SK-N-SH (cell line): Measurements from ENCODE around the gene NTM. TPM values are rescaled to one million over a fixed set of nuclear protein-coding genes. Genes with fewer than 3 reads are reported as not detected.

Experiments used
- CTCF ChIA-PET: fragments of 300-600, 350-600 bp; formaldehyde crosslinking; extraction: SDS; loops from one replicate; lab custom pipeline; 2021; lab: Yijun Ruan, JAX
- POLR2A ChIA-PET: fragments of 350-600 bp; sonication (Branson Sonifier 250); formaldehyde crosslinking; extraction: SDS; loops from one replicate; lab custom pipeline; 2020; ENCODE audit warnings: antibody characterized with exemption, inconsistent platforms; lab: Yijun Ruan, JAX
- DNase-seq: peaks from one replicate; pipeline ENCODE4 v3.0.0; 2012
- H2AFZ ChIP-seq: fragments of 200-600 bp; sonication (generic); 2 replicates; pipeline ENCODE4 v1.8.1; 2016; ENCODE audit warnings: antibody characterized with exemption, mild to moderate bottlenecking, low read depth
- H3F3A ChIP-seq: fragments of 200-600 bp; sonication (generic); replicated peaks from 2 replicates; pipeline ENCODE3; 2016; ENCODE audit warnings: antibody characterized with exemption, mild to moderate bottlenecking; ENCODE audit not compliant: insufficient read depth
- H3K27ac ChIP-seq, 2 experiments: fragments of 200-500 bp in 1 of 2; fragments of 200-600 bp in 1 of 2; sonication (Bioruptor generic) in 1 of 2; sonication (generic), shearing (Covaris generic) in 1 of 2; 2 replicates each; pipeline versions ENCODE4 v1.5.1 to v1.6.1; 2014 to 2016; ENCODE audit warnings: low read depth in 2 of 2, inconsistent platforms in 1 of 2, low read length in 1 of 2, mild to moderate bottlenecking in 1 of 2, mixed read lengths in 1 of 2
- H3K27me3 ChIP-seq: fragments of 200-600 bp; sonication (generic), shearing (Covaris generic); 2 replicates; pipeline ENCODE4 v1.6.1; 2016; ENCODE audit warnings: mixed run types; ENCODE audit not compliant: insufficient read depth
- H3K36me3 ChIP-seq, 2 experiments: fragments of 200-500 bp in 1 of 2; fragments of 200-600 bp in 1 of 2; sonication (Bioruptor generic) in 1 of 2; sonication (generic) in 1 of 2; replicated peaks in 1 of 2; 2 replicates each; pipeline versions ENCODE3 to v1.5.1; 2014 to 2016; ENCODE audit warnings: low read length in 1 of 2, mild to moderate bottlenecking in 1 of 2; ENCODE audit not compliant: insufficient read depth in 2 of 2, control insufficient read depth in 1 of 2
- H3K4me1 ChIP-seq, 2 experiments: fragments of 200-500 bp in 1 of 2; fragments of 200-600 bp in 1 of 2; sonication (Bioruptor generic) in 1 of 2; sonication (generic), shearing (Covaris generic) in 1 of 2; 2 replicates each; pipeline versions ENCODE4 v1.5.1 to v1.6.1; 2014 to 2016; ENCODE audit warnings: low read depth in 1 of 2, low read length in 1 of 2, mixed run types in 1 of 2; ENCODE audit not compliant: insufficient read depth in 2 of 2, control insufficient read depth in 1 of 2
- H3K4me2 ChIP-seq: fragments of 200-600 bp; sonication (generic), shearing (Covaris generic); 2 replicates; pipeline ENCODE4 v1.6.1; 2017; ENCODE audit warnings: mixed run types
- H3K4me3 ChIP-seq, 2 experiments: fragments of 200-500 bp in 1 of 2; fragments of 200-600 bp in 1 of 2; sonication (Bioruptor generic) in 1 of 2; sonication (generic), shearing (Covaris generic) in 1 of 2; 2 replicates each; pipeline versions ENCODE4 v1.5.1 to v1.8.1; 2014 to 2016; ENCODE audit warnings: low read depth in 2 of 2, inconsistent platforms in 1 of 2, low read length in 1 of 2, mild to moderate bottlenecking in 1 of 2, mixed read lengths in 1 of 2, moderate library complexity in 1 of 2
- H3K79me2 ChIP-seq: fragments of 200-600 bp; sonication (generic); 2 replicates; pipeline ENCODE4 v1.8.1; 2017; ENCODE audit warnings: mild to moderate bottlenecking; ENCODE audit not compliant: insufficient read depth
- H3K9ac ChIP-seq: fragments of 200-600 bp; sonication (generic); 2 replicates; pipeline ENCODE4 v1.6.1; 2017; ENCODE audit warnings: mixed run types
- H3K9me2 ChIP-seq: fragments of 200-600 bp; sonication (generic); 2 replicates; pipeline ENCODE4 v1.6.1; 2017; ENCODE audit warnings: mixed run types
- H3K9me3 ChIP-seq: fragments of 200-600 bp; sonication (generic); 2 replicates; pipeline ENCODE4 v1.6.1; 2017; ENCODE audit warnings: mixed run types, mild to moderate bottlenecking, moderate library complexity
- H4K20me1 ChIP-seq: fragments of 200-600 bp; sonication (generic); 2 replicates; pipeline ENCODE4 v1.6.1; 2017; ENCODE audit warnings: mild to moderate bottlenecking, mixed run types; ENCODE audit not compliant: insufficient read depth
- ELF1 ChIP-seq: IDR thresholded peaks from 2 replicates; pipeline ENCODE4 v1.4.0; 2012
- EP300 ChIP-seq, 2 experiments: IDR thresholded peaks; 2 replicates each; pipeline versions ENCODE4 v1.4.0 to v1.6.1; 2012; ENCODE audit warnings: borderline replicate concordance in 1 of 2, low read depth in 1 of 2, low read length in 1 of 2
- NRF1 ChIP-seq: IDR thresholded peaks from 2 replicates; pipeline ENCODE4 v1.6.1; 2012; ENCODE audit warnings: low read depth, mild to moderate bottlenecking, low read length
- POLR2AphosphoS5 ChIP-seq: IDR thresholded peaks from 2 replicates; pipeline ENCODE4 v1.6.1; 2012; ENCODE audit warnings: low read depth, low read length
- RAD21 ChIP-seq: IDR thresholded peaks from 2 replicates; pipeline ENCODE4 v1.6.1; 2012; ENCODE audit warnings: mild to moderate bottlenecking, low read length
- SMC3 ChIP-seq: IDR thresholded peaks from 2 replicates; pipeline ENCODE4 v1.6.1; 2012; ENCODE audit warnings: low read depth, low read length, improper control_type of control experiment
- TAF1 ChIP-seq: IDR thresholded peaks from 2 replicates; pipeline ENCODE4 v1.6.1; 2012; ENCODE audit warnings: low read depth, mild to moderate bottlenecking, low read length, moderate library complexity, borderline replicate concordance
- WGBS: methylation state at CpG from one replicate; pipeline ENCODE4 v1.1.6; 2017; ENCODE audit warnings: low lambda C conversion rate; 5-methylcytosine and 5-hydroxymethylcytosine counted together
- polyA plus RNA-seq, 3 experiments: library from polyadenylated mRNA; depleted of rRNA; stranded (reverse); fragments of >200 nt; gene quantifications; 2 replicates each; pipeline ENCODE4 v1.2.3, GENCODE V29; 2012
- TF ChIP-seq, protein P1 (sequence below): fragments of 150-350 bp; IDR thresholded peaks from 2 replicates; pipeline ENCODE4 v1.6.1; 2017; ENCODE audit warnings: antibody characterized with exemption, low read length, low read depth, borderline replicate concordance
- TF ChIP-seq, protein P2 (sequence below): IDR thresholded peaks from 2 replicates; pipeline ENCODE4 v1.4.0; 2012; ENCODE audit warnings: low read depth
- TF ChIP-seq, protein P3 (sequence below): IDR thresholded peaks from 2 replicates; pipeline ENCODE4 v1.6.1; 2012; ENCODE audit warnings: mild to moderate bottlenecking, low read depth, low read length, moderate library complexity
- TF ChIP-seq, protein P4 (sequence below): IDR thresholded peaks from 2 replicates; pipeline ENCODE4; 2012
- TF ChIP-seq, protein P5 (sequence below): IDR thresholded peaks from 2 replicates; pipeline ENCODE4 v1.4.0; 2012; ENCODE audit warnings: low read depth, borderline replicate concordance

Gene NTM
- polyA plus RNA-seq, 1 of the 3 experiments (the other 2 are of a cell fraction) = 20.0 TPM

DNA sequence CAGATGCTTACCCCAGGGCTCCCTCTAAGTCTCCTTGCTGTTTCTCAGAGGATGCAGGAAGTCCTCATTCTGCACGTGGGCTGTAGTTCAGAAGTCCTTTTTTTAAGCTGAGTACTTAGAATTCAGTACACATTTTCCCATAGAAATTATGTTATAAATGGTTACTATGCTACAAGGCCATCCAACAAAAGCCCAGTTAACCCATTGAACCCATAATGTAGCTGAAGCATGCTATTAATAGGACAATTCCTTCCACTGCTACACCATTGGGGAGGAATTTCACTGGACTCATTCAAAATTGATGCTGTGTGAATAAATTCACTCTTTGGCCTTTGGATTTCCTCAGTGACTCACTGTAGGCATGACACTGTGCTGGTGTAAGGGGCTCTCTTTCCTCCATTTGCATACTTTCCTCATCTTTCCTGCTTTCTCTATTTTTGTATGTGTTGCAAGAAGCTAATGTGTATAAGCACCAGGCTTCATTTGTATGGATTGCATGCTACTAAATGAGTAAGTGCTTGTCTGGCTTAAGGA is 148.0 kb downstream of the NTM start:
- H4K20me1 ChIP-seq = no peaks in the 10 kb centered on the region
- H3K9me3 ChIP-seq = no peaks in the 10 kb centered on the region
- POLR2A ChIA-PET = no interaction called here
- H3K4me2 ChIP-seq = no peak overlapping the region
- no peaks in the 10 kb centered on the region for H3K36me3 ChIP-seq
- 0% methylated on average over 1 of the region's 1 CpG for WGBS
- no peak overlapping the region for H3K4me3 ChIP-seq
- no peak overlapping the region for H2AFZ ChIP-seq
- CTCF ChIA-PET = interaction anchor here (1.7 kb wide), 1 partner anchor 454 kb away, joined by 5 read pairs; no protein-coding TSS in a partner anchor
- H3K27ac ChIP-seq = no peak overlapping the region
- no peaks in the 10 kb centered on the region for H3F3A ChIP-seq
- H3K9me2 ChIP-seq = no peaks in the 10 kb centered on the region
- no peak for DNase-seq
- no peak overlapping the region for H3K9ac ChIP-seq
- no peaks in the 10 kb centered on the region for H3K79me2 ChIP-seq
- H3K4me1 ChIP-seq = no peaks in the 10 kb centered on the region
- TF ChIP-seq SMC3 = no peak
- TF ChIP-seq, protein P1, sequence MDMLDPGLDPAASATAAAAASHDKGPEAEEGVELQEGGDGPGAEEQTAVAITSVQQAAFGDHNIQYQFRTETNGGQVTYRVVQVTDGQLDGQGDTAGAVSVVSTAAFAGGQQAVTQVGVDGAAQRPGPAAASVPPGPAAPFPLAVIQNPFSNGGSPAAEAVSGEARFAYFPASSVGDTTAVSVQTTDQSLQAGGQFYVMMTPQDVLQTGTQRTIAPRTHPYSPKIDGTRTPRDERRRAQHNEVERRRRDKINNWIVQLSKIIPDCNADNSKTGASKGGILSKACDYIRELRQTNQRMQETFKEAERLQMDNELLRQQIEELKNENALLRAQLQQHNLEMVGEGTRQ = no peak
- TF ChIP-seq, protein P2, sequence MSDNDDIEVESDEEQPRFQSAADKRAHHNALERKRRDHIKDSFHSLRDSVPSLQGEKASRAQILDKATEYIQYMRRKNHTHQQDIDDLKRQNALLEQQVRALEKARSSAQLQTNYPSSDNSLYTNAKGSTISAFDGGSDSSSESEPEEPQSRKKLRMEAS = no peak
- TF ChIP-seq, protein P3, sequence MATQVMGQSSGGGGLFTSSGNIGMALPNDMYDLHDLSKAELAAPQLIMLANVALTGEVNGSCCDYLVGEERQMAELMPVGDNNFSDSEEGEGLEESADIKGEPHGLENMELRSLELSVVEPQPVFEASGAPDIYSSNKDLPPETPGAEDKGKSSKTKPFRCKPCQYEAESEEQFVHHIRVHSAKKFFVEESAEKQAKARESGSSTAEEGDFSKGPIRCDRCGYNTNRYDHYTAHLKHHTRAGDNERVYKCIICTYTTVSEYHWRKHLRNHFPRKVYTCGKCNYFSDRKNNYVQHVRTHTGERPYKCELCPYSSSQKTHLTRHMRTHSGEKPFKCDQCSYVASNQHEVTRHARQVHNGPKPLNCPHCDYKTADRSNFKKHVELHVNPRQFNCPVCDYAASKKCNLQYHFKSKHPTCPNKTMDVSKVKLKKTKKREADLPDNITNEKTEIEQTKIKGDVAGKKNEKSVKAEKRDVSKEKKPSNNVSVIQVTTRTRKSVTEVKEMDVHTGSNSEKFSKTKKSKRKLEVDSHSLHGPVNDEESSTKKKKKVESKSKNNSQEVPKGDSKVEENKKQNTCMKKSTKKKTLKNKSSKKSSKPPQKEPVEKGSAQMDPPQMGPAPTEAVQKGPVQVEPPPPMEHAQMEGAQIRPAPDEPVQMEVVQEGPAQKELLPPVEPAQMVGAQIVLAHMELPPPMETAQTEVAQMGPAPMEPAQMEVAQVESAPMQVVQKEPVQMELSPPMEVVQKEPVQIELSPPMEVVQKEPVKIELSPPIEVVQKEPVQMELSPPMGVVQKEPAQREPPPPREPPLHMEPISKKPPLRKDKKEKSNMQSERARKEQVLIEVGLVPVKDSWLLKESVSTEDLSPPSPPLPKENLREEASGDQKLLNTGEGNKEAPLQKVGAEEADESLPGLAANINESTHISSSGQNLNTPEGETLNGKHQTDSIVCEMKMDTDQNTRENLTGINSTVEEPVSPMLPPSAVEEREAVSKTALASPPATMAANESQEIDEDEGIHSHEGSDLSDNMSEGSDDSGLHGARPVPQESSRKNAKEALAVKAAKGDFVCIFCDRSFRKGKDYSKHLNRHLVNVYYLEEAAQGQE = no peak
- TF ChIP-seq, protein P4, sequence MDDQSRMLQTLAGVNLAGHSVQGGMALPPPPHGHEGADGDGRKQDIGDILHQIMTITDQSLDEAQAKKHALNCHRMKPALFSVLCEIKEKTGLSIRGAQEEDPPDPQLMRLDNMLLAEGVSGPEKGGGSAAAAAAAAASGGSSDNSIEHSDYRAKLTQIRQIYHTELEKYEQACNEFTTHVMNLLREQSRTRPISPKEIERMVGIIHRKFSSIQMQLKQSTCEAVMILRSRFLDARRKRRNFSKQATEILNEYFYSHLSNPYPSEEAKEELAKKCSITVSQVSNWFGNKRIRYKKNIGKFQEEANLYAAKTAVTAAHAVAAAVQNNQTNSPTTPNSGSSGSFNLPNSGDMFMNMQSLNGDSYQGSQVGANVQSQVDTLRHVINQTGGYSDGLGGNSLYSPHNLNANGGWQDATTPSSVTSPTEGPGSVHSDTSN = no peak
- TF ChIP-seq EP300 (IDR thresholded peaks at IDR 0.05; ENCODE audit: borderline replicate concordance in 1 of 2, low read depth in 1 of 2, low read length in 1 of 2) = no peak
- TF ChIP-seq, protein P5, sequence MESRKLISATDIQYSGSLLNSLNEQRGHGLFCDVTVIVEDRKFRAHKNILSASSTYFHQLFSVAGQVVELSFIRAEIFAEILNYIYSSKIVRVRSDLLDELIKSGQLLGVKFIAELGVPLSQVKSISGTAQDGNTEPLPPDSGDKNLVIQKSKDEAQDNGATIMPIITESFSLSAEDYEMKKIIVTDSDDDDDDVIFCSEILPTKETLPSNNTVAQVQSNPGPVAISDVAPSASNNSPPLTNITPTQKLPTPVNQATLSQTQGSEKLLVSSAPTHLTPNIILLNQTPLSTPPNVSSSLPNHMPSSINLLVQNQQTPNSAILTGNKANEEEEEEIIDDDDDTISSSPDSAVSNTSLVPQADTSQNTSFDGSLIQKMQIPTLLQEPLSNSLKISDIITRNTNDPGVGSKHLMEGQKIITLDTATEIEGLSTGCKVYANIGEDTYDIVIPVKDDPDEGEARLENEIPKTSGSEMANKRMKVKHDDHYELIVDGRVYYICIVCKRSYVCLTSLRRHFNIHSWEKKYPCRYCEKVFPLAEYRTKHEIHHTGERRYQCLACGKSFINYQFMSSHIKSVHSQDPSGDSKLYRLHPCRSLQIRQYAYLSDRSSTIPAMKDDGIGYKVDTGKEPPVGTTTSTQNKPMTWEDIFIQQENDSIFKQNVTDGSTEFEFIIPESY = no peak
- TF ChIP-seq ELF1 = no peak
- TF ChIP-seq NRF1 = no peak
- TF ChIP-seq RAD21 = no peak
- TF ChIP-seq POLR2AphosphoS5 = no peak
- no peak for TF ChIP-seq TAF1
- no peaks in the 10 kb centered on the region for H3K27me3 ChIP-seq
